Cardiac muscle cell (in vitro differentiated cells and primary cell): ENCODE data around the gene CTNND1. TPM values are rescaled to one million over a fixed set of nuclear protein-coding genes. Genes with fewer than 3 reads are reported as not detected.

Experiments used
- DNase-seq, 2 donors: peaks; one replicate each; pipeline versions ENCODE4 v3.0.0 to v3.0.0-alpha.2; 2010 to 2017; ENCODE audit warnings: low read depth in 1 of 2, low spot score in 1 of 2
- H3K27ac ChIP-seq: fragments of 200-600 bp; sonication (generic); 2 replicates; pipeline ENCODE4 v1.5.1; 2016
- H3K27me3 ChIP-seq: fragments of 200-600 bp; sonication (generic); 2 replicates; pipeline ENCODE4 v1.6.0; 2016; ENCODE audit warnings: control low read depth
- H3K36me3 ChIP-seq: fragments of 200-600 bp; sonication (generic); 2 replicates; pipeline ENCODE4 v1.5.1; 2016; ENCODE audit warnings: control low read depth
- H3K4me1 ChIP-seq: fragments of 200-600 bp; sonication (generic); 2 replicates; pipeline ENCODE4 v1.8.1; 2017; ENCODE audit warnings: low read depth, mild to moderate bottlenecking, mixed run types
- H3K4me3 ChIP-seq: fragments of 200-600 bp; sonication (generic); 2 replicates; pipeline ENCODE4 v1.5.1; 2016; ENCODE audit warnings: mild to moderate bottlenecking
- H3K9me3 ChIP-seq: fragments of 200-600 bp; sonication (generic); 2 replicates; pipeline ENCODE4 v1.5.1; 2017; ENCODE audit warnings: low read depth, mild to moderate bottlenecking, control low read depth
- CTCF ChIP-seq: IDR thresholded peaks from 2 replicates; pipeline ENCODE4 v1.5.1; 2012; ENCODE audit warnings: low read depth, mild to moderate bottlenecking, low read length
- polyA plus RNA-seq: library from polyadenylated mRNA; unstranded; fragments of >200 nt; fragmentation: Nextera tagmentation; extraction: Ambion mirVana; gene quantifications from 2 replicates; pipeline ENCODE4 v1.2.1, GENCODE V29; 2016
- total RNA-seq: library from RNA; depleted of rRNA; stranded (reverse); fragments of >200 nt; gene quantifications from 2 replicates; pipeline ENCODE4 v1.2.3, GENCODE V29; 2016

The CTNND1 gene
- total and polyA plus RNA-seq, 2 experiments from 2014 or later, result 95.4 to 125 TPM

GRCh38 chr11:57867966-57868365, 106.4 kb downstream of the CTNND1 start:
- no peak overlapping the region for H3K27ac ChIP-seq
- H3K36me3 ChIP-seq, result no peaks in the 10 kb centered on the region
- H3K4me1 ChIP-seq, result no peaks in the 10 kb centered on the region
- no peak for TF ChIP-seq CTCF
- no peak overlapping the region for H3K4me3 ChIP-seq
- no peaks in the 10 kb centered on the region for H3K9me3 ChIP-seq
- no peaks in the 10 kb centered on the region for H3K27me3 ChIP-seq
- DNase-seq, result no peak

- TF ChIP-seq CTCF, result no peak
- Histone ChIP-seq H3K4me3 (no peak overlapping the region), H3K27ac (no peak overlapping the region), H3K9me3 (no peaks in the 10 kb centered on the region), H3K36me3 (no peaks in the 10 kb centered on the region), H3K4me1 (no peaks in the 10 kb centered on the region), H3K27me3 (no peaks in the 10 kb centered on the region)
- DNase-seq, result no peak
Measured at GRCh38 chr11:57868491-57868890, 106.9 kb downstream of the CTNND1 start.

Other genes with a start within 250 kb of the CTNND1 start
- 13.3 and 24.6 TPM in 2 replicates for gene SLC43A1, start 246.1 kb upstream of the CTNND1 start, total RNA-seq
- gene SLC43A1, start 246.1 kb upstream of the CTNND1 start, polyA plus RNA-seq, result 11.2 and 23.7 TPM in 2 replicates
- gene TIMM10, start 231.0 kb upstream of the CTNND1 start, total RNA-seq, result 32.6 and 45.1 TPM in 2 replicates
- gene TIMM10, start 231.0 kb upstream of the CTNND1 start, polyA plus RNA-seq, result 57.3 and 64.7 TPM in 2 replicates
- gene SMTNL1, start 224.2 kb upstream of the CTNND1 start, total RNA-seq, result 0.11 TPM in 1 of 2 replicates, not detected in the other
- gene SMTNL1, start 224.2 kb upstream of the CTNND1 start, polyA plus RNA-seq, result 0.47 and 0.89 TPM in 2 replicates
- gene UBE2L6, start 194.1 kb upstream of the CTNND1 start, total RNA-seq, result 113 and 129 TPM in 2 replicates
- gene UBE2L6, start 194.1 kb upstream of the CTNND1 start, polyA plus RNA-seq, result 158 and 231 TPM in 2 replicates
- gene SERPING1, start 164.1 kb upstream of the CTNND1 start, total RNA-seq, result 42.8 and 51.9 TPM in 2 replicates
- gene SERPING1, start 164.1 kb upstream of the CTNND1 start, polyA plus RNA-seq, result 80.7 and 123 TPM in 2 replicates
- 0.70 and 1.3 TPM in 2 replicates for gene YPEL4, start 111.9 kb upstream of the CTNND1 start, total RNA-seq
- gene YPEL4, start 111.9 kb upstream of the CTNND1 start, polyA plus RNA-seq, result 1.1 and 2.1 TPM in 2 replicates
- 16.5 and 17.2 TPM in 2 replicates for gene CLP1, start 104.0 kb upstream of the CTNND1 start, total RNA-seq
- gene CLP1, start 104.0 kb upstream of the CTNND1 start, polyA plus RNA-seq, result 16.7 and 17.9 TPM in 2 replicates
- 30.9 and 36.8 TPM in 2 replicates for gene ZDHHC5, start 93.7 kb upstream of the CTNND1 start, total RNA-seq
- gene ZDHHC5, start 93.7 kb upstream of the CTNND1 start, polyA plus RNA-seq, result 24.9 and 32.1 TPM in 2 replicates
- gene MED19, start 49.6 kb upstream of the CTNND1 start, total RNA-seq, result 20.2 and 48.4 TPM in 2 replicates
- 33.7 and 37.0 TPM in 2 replicates for gene MED19, start 49.6 kb upstream of the CTNND1 start, polyA plus RNA-seq
- gene TMX2, start 49.2 kb upstream of the CTNND1 start, total RNA-seq, result 49.6 and 95.3 TPM in 2 replicates
- 113 and 140 TPM in 2 replicates for gene TMX2, start 49.2 kb upstream of the CTNND1 start, polyA plus RNA-seq
- 311 and 358 TPM in 2 replicates for gene SELENOH, start 20.3 kb upstream of the CTNND1 start, total RNA-seq
- 257 and 289 TPM in 2 replicates for gene SELENOH, start 20.3 kb upstream of the CTNND1 start, polyA plus RNA-seq
- gene BTBD18, start 10.0 kb upstream of the CTNND1 start, total RNA-seq, result not detected in 2 replicates
- gene BTBD18, start 10.0 kb upstream of the CTNND1 start, polyA plus RNA-seq, result 1.5 and 2.4 TPM in 2 replicates